GM13977 (cell line): Measurements from ENCODE around the gene RNPEPL1.

Experiments
- DNase-seq: peaks from one replicate; pipeline ENCODE4 v3.0.0; 2012; ENCODE audit warnings: low spot score
- in situ Hi-C: fragments of 300-500 bp; cut with MboI; formaldehyde crosslinking; loops from one replicate; pipeline ENCODE4 v1.12.0; 2022; ENCODE audit warnings: low sequenced_read_pairs, low pct_unique_long_range_greater_than_20kb, mixed read lengths, inconsistent platforms; ENCODE audit not compliant: unreplicated experiment
- TF ChIP-seq, protein P1 (sequence below): IDR thresholded peaks from 2 replicates; pipeline ENCODE4 v1.5.1; 2012; ENCODE audit warnings: mild to moderate bottlenecking, control low read depth; ENCODE audit not compliant: insufficient read depth; ENCODE audit errors: extremely low read depth, missing control alignments

The RNPEPL1 gene

DNA sequence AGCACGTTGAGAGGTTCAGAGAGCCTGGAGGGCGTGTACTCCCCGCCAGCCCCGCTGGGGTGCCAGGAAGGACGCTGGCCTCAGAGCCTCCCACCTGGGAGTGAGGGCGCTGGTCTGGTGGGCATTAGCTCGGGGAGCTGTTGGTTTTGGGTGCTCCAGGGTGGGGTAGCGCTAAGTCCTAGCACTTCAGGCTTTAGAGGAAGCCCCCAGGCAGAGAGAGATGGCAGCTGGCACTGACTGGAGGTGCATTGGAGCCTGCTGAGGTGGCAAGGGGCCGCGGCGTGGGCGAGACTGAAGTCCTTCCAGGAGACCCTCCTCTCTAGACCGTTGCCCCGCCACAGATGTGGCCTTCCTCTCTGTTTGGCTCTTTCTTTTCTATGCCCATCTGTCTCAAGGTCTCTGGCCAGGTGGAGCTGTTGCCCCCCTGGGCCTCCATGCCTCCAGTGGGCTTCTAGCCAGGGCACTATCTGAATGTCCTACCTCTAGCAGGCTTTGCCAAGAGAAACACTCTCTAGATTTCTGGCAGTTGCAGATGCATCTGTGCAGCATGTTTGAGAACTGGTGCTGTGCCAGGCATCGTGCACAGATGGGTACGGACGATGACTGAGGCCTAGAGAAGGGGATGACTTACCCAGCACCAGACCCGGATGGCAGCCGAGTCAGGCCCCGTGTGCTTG is 24.9 kb downstream of the RNPEPL1 start:
- in situ Hi-C loops: no loop called here
- TF ChIP-seq, protein P1, sequence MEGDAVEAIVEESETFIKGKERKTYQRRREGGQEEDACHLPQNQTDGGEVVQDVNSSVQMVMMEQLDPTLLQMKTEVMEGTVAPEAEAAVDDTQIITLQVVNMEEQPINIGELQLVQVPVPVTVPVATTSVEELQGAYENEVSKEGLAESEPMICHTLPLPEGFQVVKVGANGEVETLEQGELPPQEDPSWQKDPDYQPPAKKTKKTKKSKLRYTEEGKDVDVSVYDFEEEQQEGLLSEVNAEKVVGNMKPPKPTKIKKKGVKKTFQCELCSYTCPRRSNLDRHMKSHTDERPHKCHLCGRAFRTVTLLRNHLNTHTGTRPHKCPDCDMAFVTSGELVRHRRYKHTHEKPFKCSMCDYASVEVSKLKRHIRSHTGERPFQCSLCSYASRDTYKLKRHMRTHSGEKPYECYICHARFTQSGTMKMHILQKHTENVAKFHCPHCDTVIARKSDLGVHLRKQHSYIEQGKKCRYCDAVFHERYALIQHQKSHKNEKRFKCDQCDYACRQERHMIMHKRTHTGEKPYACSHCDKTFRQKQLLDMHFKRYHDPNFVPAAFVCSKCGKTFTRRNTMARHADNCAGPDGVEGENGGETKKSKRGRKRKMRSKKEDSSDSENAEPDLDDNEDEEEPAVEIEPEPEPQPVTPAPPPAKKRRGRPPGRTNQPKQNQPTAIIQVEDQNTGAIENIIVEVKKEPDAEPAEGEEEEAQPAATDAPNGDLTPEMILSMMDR: no peak
- no peak for DNase-seq

DNA sequence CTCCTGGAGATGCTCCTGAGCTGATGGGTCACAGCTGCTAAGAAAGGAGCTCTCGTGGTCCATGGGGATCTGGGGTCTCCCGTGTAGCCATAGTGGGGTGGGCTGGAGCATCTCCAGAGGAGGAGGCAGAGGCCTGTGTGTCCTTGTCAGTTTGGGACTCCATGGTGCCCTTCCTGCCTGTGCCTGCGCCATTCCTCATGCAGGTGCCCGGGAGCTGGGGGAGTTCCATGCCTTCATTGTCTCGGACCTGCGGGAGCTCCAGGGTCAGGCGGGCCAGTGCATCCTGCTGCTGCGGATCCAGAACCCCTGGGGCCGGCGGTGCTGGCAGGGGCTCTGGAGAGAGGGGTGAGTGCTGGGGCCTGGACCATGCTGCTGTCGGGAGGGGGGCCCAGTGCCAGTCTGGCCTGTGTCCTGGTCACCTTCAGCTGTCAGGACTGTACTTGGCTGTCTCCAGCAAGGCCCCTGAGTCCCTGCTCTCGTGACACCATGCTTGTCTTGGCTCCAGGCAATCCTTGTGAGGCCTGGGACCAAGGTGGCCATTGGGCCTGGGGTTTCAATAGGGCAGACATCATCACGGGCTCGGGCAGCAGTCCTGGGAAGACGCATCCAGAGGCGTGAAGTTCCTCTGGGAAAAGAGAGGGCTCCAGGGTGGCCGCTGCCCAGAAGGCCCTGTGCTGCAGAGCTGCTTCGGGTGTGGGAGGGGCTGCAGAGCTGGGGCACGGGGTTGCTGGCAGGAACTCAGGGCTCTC is 25.6 kb downstream of the RNPEPL1 start:
- TF ChIP-seq, protein P1: no peak
- in situ Hi-C loops: no loop called here
- DNase-seq: no peak

GRCh38 chr2:240594511-240595380 is 26.5 kb downstream of the RNPEPL1 start:
- in situ Hi-C loops: no loop called here
- TF ChIP-seq, protein P1: no peak
- DNase-seq: no peak

DNA sequence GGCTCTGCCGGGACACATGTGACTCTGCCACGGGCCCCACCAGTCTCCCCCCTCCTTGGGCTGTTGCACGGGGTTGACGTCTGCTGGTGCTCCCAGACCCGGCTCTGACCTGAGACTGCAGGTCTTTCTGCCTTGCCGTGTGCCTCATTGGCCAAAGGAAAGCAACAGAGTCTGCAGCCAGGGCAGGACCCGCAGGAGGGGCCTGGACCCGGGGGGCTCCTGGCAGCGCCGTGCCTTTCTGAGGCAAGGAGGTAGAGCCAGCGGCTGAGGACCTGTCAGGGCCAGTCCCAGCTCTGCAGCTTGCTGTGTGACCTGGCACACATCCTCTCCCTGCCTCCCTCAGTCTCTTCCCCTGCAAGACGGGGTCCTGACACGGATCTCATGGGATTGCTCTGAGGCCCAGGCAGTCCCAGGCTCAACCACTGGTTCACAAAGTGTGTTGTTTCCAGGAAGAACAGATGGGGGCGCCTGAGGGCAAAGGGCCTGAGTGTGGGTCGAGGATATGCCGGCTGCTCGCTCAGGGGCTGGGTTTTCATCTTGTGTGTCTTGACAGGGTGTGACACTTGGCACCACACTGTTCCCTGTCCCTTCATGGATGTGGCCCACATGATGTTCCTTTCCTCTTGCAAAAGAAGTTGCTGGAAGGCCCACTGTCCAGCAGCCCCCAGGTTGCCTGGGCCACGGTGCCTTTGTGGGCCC is 27.2 kb downstream of the RNPEPL1 start:
- in situ Hi-C loops: no loop called here
- TF ChIP-seq, protein P1: peak; percentile 65
- peak; percentile 74 for DNase-seq

DNA sequence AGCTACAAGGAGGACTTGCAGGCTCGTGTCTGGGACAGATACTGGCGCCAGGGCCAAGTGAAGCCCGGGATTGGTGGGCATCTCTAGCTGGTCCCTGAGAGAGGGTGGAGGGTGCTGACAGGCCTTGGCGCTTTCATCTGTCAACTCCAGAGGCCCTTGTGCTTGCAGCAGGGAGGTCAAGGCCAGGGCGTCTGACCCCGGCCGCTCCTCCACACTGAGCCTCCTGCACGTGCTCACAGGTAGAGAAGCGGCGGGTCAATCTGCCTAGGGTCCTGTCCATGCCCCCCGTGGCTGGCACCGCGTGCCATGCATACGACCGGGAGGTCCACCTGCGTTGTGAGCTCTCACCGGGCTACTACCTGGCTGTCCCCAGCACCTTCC is 27.8 kb downstream of the RNPEPL1 start:
- DNase-seq: no peak
- in situ Hi-C loops: no loop called here
- TF ChIP-seq, protein P1: no peak

DNA sequence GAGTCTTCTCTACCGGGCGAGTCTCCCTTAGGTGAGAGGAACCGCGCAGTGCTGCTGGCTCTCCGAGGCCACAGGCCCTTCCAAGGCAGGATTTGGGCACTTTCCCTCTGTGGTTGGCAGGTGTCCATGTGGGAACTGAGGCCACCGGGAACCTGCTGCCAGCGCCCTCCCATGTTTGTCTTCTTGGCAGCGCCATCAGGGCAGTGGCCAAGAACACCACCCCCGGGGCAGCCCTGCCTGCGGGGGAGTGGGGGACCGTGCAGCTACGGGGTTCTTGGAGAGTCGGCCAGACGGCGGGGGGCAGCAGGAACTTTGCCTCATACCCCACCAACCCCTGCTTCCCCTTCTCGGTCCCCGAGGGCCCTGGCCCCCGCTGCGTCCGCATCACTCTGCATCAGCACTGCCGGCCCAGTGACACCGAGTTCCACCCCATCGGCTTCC is 28.2 kb downstream of the RNPEPL1 start:
- no peak for DNase-seq

More for the DNA sequence above, 28.2 kb downstream of the RNPEPL1 start:
- in situ Hi-C loops: no loop called here
- TF ChIP-seq, protein P1: no peak
